ENCODE measurements around the gene EDEM1. TPM values are rescaled to one million over a fixed set of nuclear protein-coding genes. Genes with fewer than 3 reads are reported as not detected.

The EDEM1 gene
- total RNA-seq, 1 experiment from 2014 or later: 51.3 TPM

GRCh38 chr3:5226783-5227182, 39.3 kb downstream of the EDEM1 start:
- peaks cover 6% of the 10 kb centered on the region for H3K4me1 Mint-ChIP-seq (ENCODE audit: low read depth, unreplicated experiment)
- no peaks in the 10 kb centered on the region for H3K9me3 ChIP-seq
- no peaks in the 10 kb centered on the region for H3K4me1 ChIP-seq
- intact Hi-C loops (cut with micrococcal nuclease; ENCODE audit: unreplicated experiment): loop anchor here (2.0 to 10.0 kb wide), 3 partner anchors 78 to 508 kb away; no protein-coding TSS in a partner anchor
- no peak overlapping the region for H3K4me3 Mint-ChIP-seq (ENCODE audit: unreplicated experiment)
- ChIA-PET CTCF (interaction anchor here (0.6 to 1.2 kb wide), 2 partner anchors 72 to 311 kb away, joined by 3 to 4 read pairs; no protein-coding TSS in a partner anchor), POLR2A (no interaction called here)
- H3K36me3 ChIP-seq (ENCODE audit: control insufficient read depth, insufficient read depth, low read length): no peaks in the 10 kb centered on the region
- no peak overlapping the region for H3K4me3 ChIP-seq (ENCODE audit: low read depth, low read length)
- no peaks in the 10 kb centered on the region for H3K27me3 Mint-ChIP-seq (ENCODE audit: insufficient read depth, unreplicated experiment)
- no TSS peak for BruUV-seq (replicated peaks)
- H3K9me3 Mint-ChIP-seq (ENCODE audit: unreplicated experiment): no peaks in the 10 kb centered on the region
- H3K27me3 ChIP-seq (replicated peaks; ENCODE audit: control insufficient read depth, insufficient read depth, low read length): no peaks in the 10 kb centered on the region
- H3K36me3 Mint-ChIP-seq (ENCODE audit: insufficient read depth, unreplicated experiment): peaks cover 6% of the 10 kb centered on the region
- DNase-seq: no peak
- peak in 1 of 2 experiments; percentile 45 for TF ChIP-seq CTCF (IDR thresholded peaks at IDR 0.05; ENCODE audit: insufficient read depth in 1 of 2, low read depth in 1 of 2, low read length in 1 of 2, severe bottlenecking in 1 of 2, unreplicated experiment in 1 of 2)
- no peak overlapping the region for H3K27ac Mint-ChIP-seq (ENCODE audit: unreplicated experiment)

- H3K9me3 ChIP-seq: no peaks in the 10 kb centered on the region
- intact Hi-C loops (cut with micrococcal nuclease; ENCODE audit: unreplicated experiment): loop anchor here (2.0 to 10.0 kb wide), 3 partner anchors 77 to 507 kb away; no protein-coding TSS in a partner anchor
- DNase-seq: no peak
- Mint-ChIP-seq H3K4me1 (ENCODE audit: low read depth, unreplicated experiment) (no peaks in the 10 kb centered on the region), H3K36me3 (ENCODE audit: insufficient read depth, unreplicated experiment) (peaks cover 6% of the 10 kb centered on the region), H3K27me3 (ENCODE audit: insufficient read depth, unreplicated experiment) (no peaks in the 10 kb centered on the region), H3K4me3 (ENCODE audit: unreplicated experiment) (no peak overlapping the region), H3K27ac (ENCODE audit: unreplicated experiment) (no peak overlapping the region), H3K9me3 (ENCODE audit: unreplicated experiment) (no peaks in the 10 kb centered on the region)
- no peak overlapping the region for H3K4me3 ChIP-seq (ENCODE audit: low read depth, low read length)
- no peaks in the 10 kb centered on the region for H3K4me1 ChIP-seq
- H3K36me3 ChIP-seq (ENCODE audit: control insufficient read depth, insufficient read depth, low read length): no peaks in the 10 kb centered on the region
- POLR2A ChIA-PET: no interaction called here
- TF ChIP-seq CTCF (IDR thresholded peaks at IDR 0.05; ENCODE audit: insufficient read depth in 1 of 2, low read depth in 1 of 2, low read length in 1 of 2, severe bottlenecking in 1 of 2, unreplicated experiment in 1 of 2): no peak
- CTCF ChIA-PET: interaction anchor here (1.2 kb wide), 1 partner anchor 71 kb away, joined by 3 read pairs; no protein-coding TSS in a partner anchor
- H3K27me3 ChIP-seq (replicated peaks; ENCODE audit: control insufficient read depth, insufficient read depth, low read length): no peaks in the 10 kb centered on the region
- no TSS peak for BruUV-seq (replicated peaks)
Observed at GRCh38 chr3:5227812-5228211, 40.3 kb downstream of the EDEM1 start.

- CTCF ChIA-PET: no interaction called here
- Histone ChIP-seq H3K36me3 (ENCODE audit: control insufficient read depth, insufficient read depth, low read length) (no peaks in the 10 kb centered on the region), H3K4me3 (ENCODE audit: low read depth, low read length) (no peak overlapping the region), H3K27me3 (replicated peaks; ENCODE audit: control insufficient read depth, insufficient read depth, low read length) (no peaks in the 10 kb centered on the region), H3K9me3 (no peaks in the 10 kb centered on the region), H3K4me1 (no peaks in the 10 kb centered on the region)
- Mint-ChIP-seq H3K4me3 (ENCODE audit: unreplicated experiment) (no peak overlapping the region), H3K36me3 (ENCODE audit: insufficient read depth, unreplicated experiment) (peaks cover 6% of the 10 kb centered on the region), H3K9me3 (ENCODE audit: unreplicated experiment) (no peaks in the 10 kb centered on the region), H3K27ac (ENCODE audit: unreplicated experiment) (no peak overlapping the region), H3K4me1 (ENCODE audit: low read depth, unreplicated experiment) (no peaks in the 10 kb centered on the region), H3K27me3 (ENCODE audit: insufficient read depth, unreplicated experiment) (no peaks in the 10 kb centered on the region)
- intact Hi-C loops (cut with micrococcal nuclease; ENCODE audit: unreplicated experiment): loop anchor here (10.0 kb wide), 2 partner anchors 195 to 505 kb away; no protein-coding TSS in a partner anchor
- POLR2A ChIA-PET: no interaction called here
- TF ChIP-seq CTCF (IDR thresholded peaks at IDR 0.05; ENCODE audit: insufficient read depth in 1 of 2, low read depth in 1 of 2, low read length in 1 of 2, severe bottlenecking in 1 of 2, unreplicated experiment in 1 of 2): no peak
- no TSS peak for BruUV-seq (replicated peaks)
- DNase-seq: no peak
Observed at GRCh38 chr3:5229414-5229813, 41.9 kb downstream of the EDEM1 start.

Measured in Caco-2 (cell line).